Body of pancreas (tissue), 4 donors: ENCODE data around the gene CCL25. TPM values are rescaled to one million over a fixed set of nuclear protein-coding genes. Genes with fewer than 3 reads are reported as not detected.

Experiments used
- ATAC-seq: fragments of 150-250 bp; one replicate; pipeline ENCODE4 v1.9.1; 2016
- DNase-seq, 4 donors: peaks; one replicate each; pipeline ENCODE4 v3.0.0-alpha.2; 2019
- H3K27ac ChIP-seq, 4 donors: fragments of 200-600 bp; sonication (generic); 1 replicate in 3 of 4; 2 replicates in 1 of 4; pipeline versions ENCODE4 v1.5.1 to v1.6.1; 2016 to 2019; ENCODE audit warnings: mild to moderate bottlenecking in 1 of 4, mixed read lengths in 1 of 4, moderate library complexity in 1 of 4
- H3K27me3 ChIP-seq, 2 donors: fragments of 200-600 bp; sonication (generic); one replicate each; pipeline ENCODE4 v1.6.0; 2016; ENCODE audit warnings: mild to moderate bottlenecking in 1 of 2
- H3K36me3 ChIP-seq, 2 donors: fragments of 200-600 bp; sonication (generic); replicated peaks in 1 of 2; 2 replicates each; pipeline ENCODE4 v1.5.1; 2016; ENCODE audit warnings: low read depth in 2 of 2; ENCODE audit not compliant: insufficient read depth in 1 of 2
- H3K4me1 ChIP-seq: fragments of 200-600 bp; sonication (generic); one replicate; pipeline ENCODE4 v1.6.0; 2016
- H3K4me3 ChIP-seq, 2 donors: fragments of 200-600 bp; sonication (generic); 1 replicate in 1 of 2; 2 replicates in 1 of 2; pipeline ENCODE4 v1.5.1; 2016 to 2019
- H3K9me3 ChIP-seq, 3 donors: fragments of 200-600 bp; sonication (generic); 1 replicate in 2 of 3; 2 replicates in 1 of 3; pipeline ENCODE4 v1.5.1; 2016
- CTCF ChIP-seq, 7 experiments: fragments of 450-650 bp in 4 of 7; fragments of 200-600 bp in 3 of 7; sonication (generic) in 3 of 7; IDR thresholded peaks; one replicate each; pipeline ENCODE4 v1.5.1; 2016 to 2019; ENCODE audit warnings: antibody characterized with exemption in 7 of 7
- POLR2A ChIP-seq, 3 donors: fragments of 450-650 bp; IDR thresholded peaks; one replicate each; pipeline ENCODE4 v1.6.1; 2016; ENCODE audit warnings: antibody characterized with exemption in 3 of 3, mild to moderate bottlenecking in 2 of 3
- WGBS, 2 donors: methylation state at CpG; one replicate each; pipeline ENCODE4 v1.1.5; 2017; 5-methylcytosine and 5-hydroxymethylcytosine counted together
- intact Hi-C: fragments of 100-400 bp; cut with DNase I; formaldehyde crosslinking; loops from one replicate; pipeline ENCODE4 v1.15.1; 2023
- total RNA-seq, 2 donors: library from RNA; depleted of rRNA; stranded (reverse); fragments of >200 nt; gene quantifications; one replicate each; pipeline ENCODE4 v1.1.0, GENCODE V29; 2016

Gene CCL25
- total RNA-seq, 2 donors from 2014 or later: not detected

GRCh38 chr19:8065875-8066261, 13.3 kb downstream of the CCL25 start:
- Histone ChIP-seq H3K27me3 (no peaks in the 10 kb centered on the region), H3K4me1 (no peaks in the 10 kb centered on the region), H3K36me3 (no peaks in the 10 kb centered on the region), H3K27ac (no peak overlapping the region), H3K9me3 (peaks cover 0 to 7% (median 0%) of the 10 kb centered on the region in 3 donors), H3K4me3 (no peak overlapping the region)
- ATAC-seq (no peak), DNase-seq (no peak)
- intact Hi-C loops: no loop called here
- WGBS, 2 donors: 68 to 88% methylated on average over 6 to 16 of the region's 20 CpGs
- no peak for TF ChIP-seq CTCF (IDR thresholded peaks at IDR 0.05)

GRCh38 chr19:8069096-8069973, 16.8 kb downstream of the CCL25 start:
- intact Hi-C loops: no loop called here
- no peak for ATAC-seq
- WGBS, 2 donors: 74 to 78% methylated on average over 10 to 13 of the region's 13 CpGs

GRCh38 chr19:8071912-8072311, 19.4 kb downstream of the CCL25 start:
- intact Hi-C loops: no loop called here
- WGBS, 2 donors: 76 to 87% methylated on average over 12 to 13 of the region's 15 CpGs
- peaks cover 0 to 7% (median 0%) of the 10 kb centered on the region in 3 donors for H3K9me3 ChIP-seq
- H3K36me3 ChIP-seq: no peaks in the 10 kb centered on the region
- no peaks in the 10 kb centered on the region for H3K4me1 ChIP-seq
- no peaks in the 10 kb centered on the region for H3K27me3 ChIP-seq
- no peak for DNase-seq
- TF ChIP-seq CTCF (IDR thresholded peaks at IDR 0.05) (no peak), POLR2A (IDR thresholded peaks at IDR 0.05) (no peak)
- no peak for ATAC-seq
- H3K27ac ChIP-seq: no peak overlapping the region
- no peak overlapping the region for H3K4me3 ChIP-seq

More at GRCh38 chr19:8069096-8069973, 16.8 kb downstream of the CCL25 start:
- Histone ChIP-seq H3K4me1 (no peaks in the 10 kb centered on the region), H3K27me3 (no peaks in the 10 kb centered on the region), H3K4me3 (no peak overlapping the region), H3K27ac (no peak overlapping the region), H3K36me3 (no peaks in the 10 kb centered on the region), H3K9me3 (peaks cover 0 to 7% (median 0%) of the 10 kb centered on the region in 3 donors)
- DNase-seq: no peak
- TF ChIP-seq POLR2A (IDR thresholded peaks at IDR 0.05) (no peak), CTCF (IDR thresholded peaks at IDR 0.05) (peak in 3 of 7 experiments; percentile 16 to 33 (median 27))

- intact Hi-C loops: no loop called here
- no peaks in the 10 kb centered on the region for H3K4me1 ChIP-seq
- H3K4me3 ChIP-seq: no peak overlapping the region
- DNase-seq (no peak), ATAC-seq (no peak)
- 79 to 90% methylated on average over 1 of the region's 1 CpG for WGBS, 2 donors
- TF ChIP-seq POLR2A (IDR thresholded peaks at IDR 0.05) (no peak), CTCF (IDR thresholded peaks at IDR 0.05) (no peak)
- no peak overlapping the region for H3K27ac ChIP-seq
- H3K9me3 ChIP-seq: peaks cover 0 to 3% (median 0%) of the 10 kb centered on the region in 3 donors
- no peaks in the 10 kb centered on the region for H3K27me3 ChIP-seq
- H3K36me3 ChIP-seq: no peaks in the 10 kb centered on the region
These were observed 21.9 kb downstream of the CCL25 start for GRCh38 chr19:8074501-8074900.
